Measurements from ENCODE around the gene UGT1A6. TPM values are rescaled to one million over a fixed set of nuclear protein-coding genes. Genes with fewer than 3 reads are reported as not detected.

The UGT1A6 gene
- total and polyA plus RNA-seq, 2 of the 13 experiments (the other 11 are each of a cell fraction or from before 2014, with no cell fraction given): 0.25 TPM; not detected in 1

GRCh38 chr2:233816334-233816733 is 123.6 kb downstream of the UGT1A6 start:
- DNase-seq (ENCODE audit: low spot score) (no peak), FAIRE-seq (no peak), ATAC-seq (no peak)
- intact Hi-C loops (cut with micrococcal nuclease; ENCODE audit: unreplicated experiment): no loop called here
- Histone ChIP-seq H4K20me1 (ENCODE audit: insufficient read depth, low read length) (no peaks in the 10 kb centered on the region), H3K27ac (ENCODE audit: extremely low read length, insufficient read depth, low read length) (no peak overlapping the region), H3K4me1 (ENCODE audit: insufficient read depth, low read length) (peaks cover 23% of the 10 kb centered on the region), H3K9ac (ENCODE audit: insufficient read depth, low read depth, low read length) (no peak overlapping the region), H3K4me3 (replicated peaks in 1 of 3; ENCODE audit: insufficient read depth in 1 of 3, low read depth in 2 of 3, low read length in 3 of 3) (no peak overlapping the region), H3K79me2 (ENCODE audit: insufficient read depth, low read length) (no peaks in the 10 kb centered on the region), H3K36me3 (replicated peaks in 1 of 2; ENCODE audit: control insufficient read depth in 1 of 2, insufficient read depth in 2 of 2, low read length in 2 of 2) (no peaks in the 10 kb centered on the region), H3K4me2 (ENCODE audit: low read depth, low read length) (no peak overlapping the region), H3K27me3 (ENCODE audit: control insufficient read depth in 1 of 2, insufficient read depth in 2 of 2, low read length in 2 of 2) (peaks cover 6 to 34% of the 10 kb centered on the region in 2 experiments; a peak in 4 of 5 replicates), H3K9me3 (ENCODE audit: low read length) (no peaks in the 10 kb centered on the region), H2AFZ (ENCODE audit: low read length) (no peak overlapping the region)
- ChIA-PET POLR2A (no interaction called here), CTCF (ENCODE audit: low intra/inter-chr PET ratio, low total read pairs) (no interaction called here)
- in situ Hi-C loops (cut with HindIII; ENCODE audit: extremely low pct_ligation_motif_present, low pct_unique_long_range_greater_than_20kb): no loop called here
- BruUV-seq (replicated peaks): no TSS peak
- TF ChIP-seq HMG20A (CRISPR knock-in tag; IDR thresholded peaks at IDR 0.05; ENCODE audit: borderline replicate concordance): no peak
- no peak for TF ChIP-seq CREBL2 (CRISPR knock-in tag; IDR thresholded peaks at IDR 0.05; ENCODE audit: borderline replicate concordance)
- no peak for TF ChIP-seq FOXP4 (CRISPR knock-in tag; IDR thresholded peaks at IDR 0.05)
- TF ChIP-seq ZNF816 (CRISPR knock-in tag; IDR thresholded peaks at IDR 0.05; ENCODE audit: borderline replicate concordance): no peak
- no peak for TF ChIP-seq ZNF598 (CRISPR knock-in tag; IDR thresholded peaks at IDR 0.05; ENCODE audit: borderline replicate concordance)
- no peak for TF ChIP-seq REST (IDR thresholded peaks at IDR 0.05; ENCODE audit: borderline replicate concordance in 1 of 2, low read depth in 1 of 2, low read length in 2 of 2)
- no peak for TF ChIP-seq CREB1 (IDR thresholded peaks at IDR 0.05)
- TF ChIP-seq CREB1 (CRISPR knock-in tag; IDR thresholded peaks at IDR 0.05): no peak
- TF ChIP-seq NCOA2 (CRISPR knock-in tag; IDR thresholded peaks at IDR 0.05): no peak
- no peak for TF ChIP-seq ZNF30 (CRISPR knock-in tag; IDR thresholded peaks at IDR 0.05)
- no peak for TF ChIP-seq FOXK1 (CRISPR knock-in tag; IDR thresholded peaks at IDR 0.05; ENCODE audit: borderline replicate concordance, low read depth)
- no peak for TF ChIP-seq ZBTB20 (CRISPR knock-in tag; IDR thresholded peaks at IDR 0.05; ENCODE audit: borderline replicate concordance, low read depth)
- no peak for TF ChIP-seq NFRKB (IDR thresholded peaks at IDR 0.05)
- TF ChIP-seq EED (CRISPR knock-in tag; IDR thresholded peaks at IDR 0.05): no peak
- no peak for TF ChIP-seq ZNF781 (CRISPR knock-in tag; IDR thresholded peaks at IDR 0.05; ENCODE audit: borderline replicate concordance, not compliant biosample characterization)
- no peak for TF ChIP-seq KDM3A (CRISPR knock-in tag; IDR thresholded peaks at IDR 0.05; ENCODE audit: low read depth)
- no peak for TF ChIP-seq POLR2A (IDR thresholded peaks at IDR 0.05; ENCODE audit: insufficient read depth in 1 of 2, low read depth in 2 of 2, low read length in 2 of 2)
- no peak for TF ChIP-seq ZNF569 (CRISPR knock-in tag; IDR thresholded peaks at IDR 0.05; ENCODE audit: borderline replicate concordance)
- TF ChIP-seq NR2C2 (CRISPR knock-in tag; IDR thresholded peaks at IDR 0.05; ENCODE audit: borderline replicate concordance): no peak
- WGBS (ENCODE audit: low lambda C conversion rate): 16% methylated on average over 2 of the region's 2 CpGs

Data from HepG2 (cell line).